ENCODE measurements around the gene NPHP4. TPM values are rescaled to one million over a fixed set of nuclear protein-coding genes. Genes with fewer than 3 reads are reported as not detected.

The NPHP4 gene
- total and polyA plus RNA-seq, 9 of the 15 experiments (the other 6 are each of a cell fraction or from before 2014, with no cell fraction given), result 0.52 to 26.2 (median 6.7) TPM

- Histone ChIP-seq H3K27me3 (ENCODE audit: control insufficient read depth in 2 of 2, insufficient read depth in 2 of 2, low read length in 2 of 2) (no peaks in the 10 kb centered on the region), H3K27ac (ENCODE audit: extremely low read depth, low read depth, low read length) (no peak overlapping the region), H3K4me3 (no peak overlapping the region), H3K9ac (ENCODE audit: insufficient read depth in 1 of 2, low read depth in 2 of 2, low read length in 2 of 2) (0 out of 4 replicates have a peak overlapping the region, but pooled peaks of 1 of the 2 experiments have one; percentile 10), H3K4me2 (ENCODE audit: insufficient read depth, low read length) (no peak overlapping the region), H2AFZ (ENCODE audit: low read depth, low read length) (no peak overlapping the region), H3K9me1 (ENCODE audit: control insufficient read depth, insufficient read depth, low read length) (no peaks in the 10 kb centered on the region), H3K9me3 (replicated peaks; ENCODE audit: control insufficient read depth, insufficient read depth, low read depth, low read length) (no peaks in the 10 kb centered on the region), H3K36me3 (ENCODE audit: control insufficient read depth, insufficient read depth, low read length) (peaks cover 51% of the 10 kb centered on the region), H4K20me1 (replicated peaks; ENCODE audit: control insufficient read depth, insufficient read depth, low read length) (no peaks in the 10 kb centered on the region), H3K79me2 (ENCODE audit: control insufficient read depth, insufficient read depth, low read length) (no peaks in the 10 kb centered on the region), H3K4me1 (replicated peaks in 1 of 2; ENCODE audit: control insufficient read depth in 2 of 2, insufficient read depth in 2 of 2, low read length in 2 of 2) (peaks cover 7 to 19% of the 10 kb centered on the region in 2 experiments; a peak in 3 of 5 replicates)
- no TSS peak for BruUV-seq (replicated peaks)
- in situ Hi-C loops (cut with MboI) (no loop called here), intact Hi-C loops (cut with micrococcal nuclease) (loop anchor here (10.0 kb wide), 1 partner anchor 462 kb away; no protein-coding TSS in a partner anchor)
- TF ChIP-seq HDAC8 (tag; IDR thresholded peaks at IDR 0.05), result no peak
- no peak for TF ChIP-seq ZNF121 (CRISPR knock-in tag; conservative IDR thresholded peaks at IDR 0.05)
- no peak for TF ChIP-seq EWSR1 (IDR thresholded peaks at IDR 0.05; ENCODE audit: borderline replicate concordance, low read depth, partially characterized antibody)
- no peak for TF ChIP-seq MLLT1 (IDR thresholded peaks at IDR 0.05)
- no peak for TF ChIP-seq GMEB1 (CRISPR knock-in tag; IDR thresholded peaks at IDR 0.05)
- no peak for TF ChIP-seq C11orf30 (IDR thresholded peaks at IDR 0.05; ENCODE audit: low read depth)
- DNase-seq (ENCODE audit: extremely low read depth in 1 of 4, low spot score in 3 of 4), result no peak
- FAIRE-seq, result no peak
- ATAC-seq, result no peak
- ChIA-PET CTCF (ENCODE audit: low intra/inter-chr PET ratio) (no interaction called here), POLR2A (no interaction called here)
- WGBS (ENCODE audit: insufficient coverage, low coverage, missing lambda C conversion rate), result 87% methylated on average over 25 of the region's 25 CpGs
Measured at GRCh38 chr1:5976726-5977493, 15.3 kb downstream of the NPHP4 start.
